GM18508 (cell line): ENCODE measurements around the gene GLP2R.

Experiments used
- ATAC-seq: cut with Tn5 transposase; IDR thresholded peaks from one replicate; pipeline ENCODE4 v1.9.1; 2021; ENCODE audit warnings: moderate number of reproducible peaks; ENCODE audit not compliant: insufficient read depth, unreplicated experiment

GLP2R gene

DNA sequence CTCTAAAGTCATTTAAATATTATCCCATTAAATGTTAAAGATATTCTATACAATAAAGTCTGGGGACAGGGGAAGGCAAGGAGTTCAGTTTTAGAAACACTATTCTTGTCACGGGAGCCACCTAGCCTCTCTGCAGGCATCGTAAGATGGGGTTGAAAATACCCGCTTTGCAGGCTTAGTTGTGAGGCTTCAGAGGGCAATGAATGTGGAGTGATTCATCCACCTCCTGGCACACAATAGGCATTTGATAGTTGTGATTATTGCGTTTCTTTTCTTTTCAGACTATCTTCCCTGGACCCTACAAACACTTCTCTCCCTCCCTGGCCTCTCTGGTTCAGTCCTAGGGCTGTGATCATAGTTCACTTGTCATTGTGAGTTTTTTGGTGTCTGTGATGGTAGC, 19.6 kb downstream of the GLP2R start:
- ATAC-seq, result no peak

DNA sequence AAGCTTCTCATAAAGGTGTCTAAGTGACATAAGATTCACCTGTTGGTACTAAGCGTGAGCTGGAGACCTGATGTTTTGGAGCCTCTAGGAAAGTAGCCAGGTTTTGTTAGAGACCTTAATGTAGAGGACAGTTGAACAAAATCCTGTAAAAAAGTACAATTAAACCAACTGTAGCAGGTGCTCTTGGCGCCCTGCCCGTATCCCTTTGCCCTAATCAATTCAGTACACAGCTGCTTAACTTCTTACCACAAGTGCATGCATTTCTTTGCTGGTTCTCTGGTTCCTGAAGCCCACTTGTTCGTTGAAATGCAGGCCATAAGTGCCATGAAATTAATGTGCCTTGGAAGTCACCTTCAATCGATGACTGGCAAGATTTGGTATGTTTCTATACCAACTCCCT, 24.4 kb downstream of the GLP2R start:
- no peak for ATAC-seq

DNA sequence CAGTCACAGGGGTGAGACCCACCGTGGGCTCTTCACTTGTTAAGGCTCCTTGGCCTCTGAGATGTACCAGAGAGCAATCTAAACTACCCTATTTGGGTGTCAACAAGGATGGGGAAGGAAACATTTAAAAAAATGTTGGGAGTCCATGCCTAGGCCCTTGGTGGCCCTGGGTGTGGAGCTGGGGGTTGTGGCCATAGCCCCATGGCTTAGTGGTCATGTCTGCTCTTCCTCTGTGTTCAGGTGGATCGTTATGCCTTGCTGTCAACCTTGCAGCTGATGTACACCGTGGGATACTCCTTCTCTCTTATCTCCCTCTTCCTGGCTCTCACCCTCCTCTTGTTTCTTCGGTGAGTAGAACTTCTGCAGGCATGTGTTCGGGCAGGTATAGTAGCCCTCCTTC, 28.5 kb downstream of the GLP2R start:
- ATAC-seq, result no peak

DNA sequence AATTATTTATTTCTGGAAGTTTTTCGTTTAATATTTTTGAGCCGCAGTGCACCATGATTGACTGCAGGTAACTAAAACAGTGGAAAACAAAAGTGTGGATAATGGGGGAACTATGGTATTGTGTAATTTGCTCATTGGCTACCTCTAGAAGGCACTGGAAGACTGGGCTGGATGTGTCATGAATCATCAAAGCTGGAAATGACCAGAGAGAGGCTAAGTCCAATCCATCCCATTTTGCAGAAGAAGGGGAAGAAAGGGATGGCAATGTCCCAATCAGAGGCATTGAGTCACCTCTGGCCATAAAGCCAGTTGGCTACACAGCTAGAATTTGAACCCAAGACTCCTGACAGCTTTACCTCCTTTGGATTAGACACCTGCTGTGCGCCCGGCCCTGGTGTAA, 29.3 kb downstream of the GLP2R start:
- no peak for ATAC-seq

DNA sequence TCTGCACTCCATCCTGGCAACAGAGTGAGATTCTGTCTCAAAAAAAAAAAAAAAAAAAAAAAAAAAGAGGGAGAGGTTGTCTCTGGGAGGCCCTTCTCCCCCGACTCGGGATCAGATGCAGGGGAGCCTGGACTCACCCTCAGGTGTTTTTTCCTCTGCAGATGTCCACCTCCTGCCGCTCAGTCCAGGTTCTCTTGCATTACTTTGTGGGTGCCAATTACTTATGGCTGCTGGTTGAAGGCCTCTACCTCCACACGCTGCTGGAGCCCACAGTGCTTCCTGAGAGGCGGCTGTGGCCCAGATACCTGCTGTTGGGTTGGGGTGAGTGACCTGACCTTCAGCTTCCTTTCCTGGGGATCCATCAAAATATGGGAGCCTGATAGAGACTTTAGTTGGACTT, 34.1 kb downstream of the GLP2R start:
- no peak for ATAC-seq

DNA sequence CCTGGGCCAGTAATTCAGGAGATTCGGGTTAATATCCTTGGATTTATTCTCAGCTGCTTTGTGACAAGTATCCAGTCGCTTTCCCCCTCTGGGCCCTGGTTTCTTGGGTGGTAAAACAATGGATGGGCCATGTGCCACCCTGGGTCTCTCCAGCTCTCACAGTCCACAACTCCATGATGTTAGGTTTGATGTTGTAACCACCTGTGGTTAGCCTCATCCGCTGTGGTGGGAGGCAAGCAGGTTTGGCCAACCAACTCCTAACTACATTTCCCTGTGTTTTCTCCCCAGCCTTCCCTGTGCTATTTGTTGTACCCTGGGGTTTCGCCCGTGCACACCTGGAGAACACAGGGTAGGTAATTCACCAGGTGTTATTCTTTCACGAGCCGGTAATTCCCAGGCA, 35.1 kb downstream of the GLP2R start:
- ATAC-seq, result no peak

DNA sequence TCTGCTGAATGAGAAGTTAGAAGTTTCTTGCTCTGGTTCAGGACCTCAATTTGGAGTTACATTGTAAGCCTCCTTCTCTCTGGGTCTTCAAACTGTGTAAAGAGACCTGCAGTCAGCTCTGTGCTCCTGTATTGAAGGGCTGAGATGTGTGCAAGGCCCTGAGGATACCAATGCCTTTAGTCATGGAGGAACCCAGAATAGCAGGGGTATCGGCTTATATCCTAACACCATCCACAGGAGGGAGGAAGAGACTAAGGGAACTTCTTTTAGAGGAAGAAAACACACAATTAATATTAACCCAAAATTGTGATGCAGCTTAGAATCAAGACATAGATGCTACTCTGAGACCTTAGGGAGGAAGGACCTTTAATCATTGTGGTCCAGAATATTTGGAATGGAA, 36.5 kb downstream of the GLP2R start:
- ATAC-seq, result no peak

- ATAC-seq, result no peak
These were observed 37.2 kb downstream of the GLP2R start for GRCh38 chr17:9862949-9863348.

- ATAC-seq, result no peak
These were observed 39.9 kb downstream of the GLP2R start for GRCh38 chr17:9865586-9865985.

DNA sequence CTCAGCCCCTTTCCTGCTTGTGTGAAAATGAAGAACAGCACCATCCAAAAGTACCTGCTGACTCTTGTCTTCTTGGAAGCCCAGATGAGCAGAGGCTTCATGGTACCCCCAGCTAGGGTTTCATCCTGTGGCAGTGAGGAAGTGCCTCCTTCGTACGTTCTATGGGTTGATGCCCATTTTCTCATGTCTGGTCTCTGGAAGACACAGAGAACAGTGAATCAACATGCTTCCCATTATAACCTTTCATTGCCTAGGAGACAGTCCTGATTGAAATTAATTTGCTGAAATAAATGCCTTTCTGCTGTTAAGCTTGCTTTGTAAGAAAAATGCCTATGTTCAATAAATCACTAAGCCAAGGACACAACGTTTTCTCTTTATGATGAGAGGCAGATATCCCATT, 42.8 kb downstream of the GLP2R start:
- ATAC-seq, result no peak

DNA sequence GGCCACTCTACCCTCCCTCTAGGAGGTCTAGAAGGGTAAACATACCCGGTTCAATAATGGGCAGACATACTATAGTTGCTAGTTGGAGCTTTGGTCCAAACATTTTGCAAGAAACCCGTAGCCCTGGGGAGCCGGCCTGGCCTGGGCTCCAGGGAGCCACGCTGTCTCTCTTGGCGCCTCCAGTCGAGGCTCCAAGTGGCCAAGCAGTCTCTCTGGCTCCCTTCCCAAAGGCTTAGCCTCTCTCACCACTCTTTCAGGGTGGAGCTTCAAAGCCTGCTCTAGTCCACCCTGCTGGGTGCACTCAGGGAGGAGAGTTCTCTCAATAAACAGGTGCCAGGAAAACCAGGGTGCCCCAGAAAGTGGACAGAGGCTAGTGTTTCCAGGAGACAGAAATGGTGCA, 47.1 kb downstream of the GLP2R start:
- no peak for ATAC-seq

- no peak for ATAC-seq
These were observed 49.0 kb downstream of the GLP2R start for GRCh38 chr17:9874722-9875121.

DNA sequence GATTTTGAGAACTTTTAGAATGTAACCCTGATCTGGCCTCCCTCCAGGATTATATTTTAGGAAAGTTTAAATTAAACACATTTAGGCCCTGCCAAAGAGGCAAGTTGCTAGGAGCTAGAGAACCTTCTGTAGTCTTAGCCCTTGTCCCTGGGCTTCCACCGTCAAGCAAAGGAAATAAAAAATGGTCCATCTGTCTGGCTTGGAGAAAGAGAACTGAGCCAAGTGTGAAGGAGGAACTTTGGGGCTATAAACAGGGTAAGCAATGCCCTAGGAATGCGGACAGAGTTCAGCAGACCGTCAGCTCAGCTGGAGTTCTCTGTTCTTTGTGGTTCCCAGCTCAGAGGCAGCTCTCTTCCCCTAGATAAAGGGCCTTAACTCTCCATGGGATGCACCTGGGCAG, 49.7 kb downstream of the GLP2R start:
- ATAC-seq, result no peak

- no peak for ATAC-seq
These were observed 52.6 kb downstream of the GLP2R start for GRCh38 chr17:9878356-9878755.

DNA sequence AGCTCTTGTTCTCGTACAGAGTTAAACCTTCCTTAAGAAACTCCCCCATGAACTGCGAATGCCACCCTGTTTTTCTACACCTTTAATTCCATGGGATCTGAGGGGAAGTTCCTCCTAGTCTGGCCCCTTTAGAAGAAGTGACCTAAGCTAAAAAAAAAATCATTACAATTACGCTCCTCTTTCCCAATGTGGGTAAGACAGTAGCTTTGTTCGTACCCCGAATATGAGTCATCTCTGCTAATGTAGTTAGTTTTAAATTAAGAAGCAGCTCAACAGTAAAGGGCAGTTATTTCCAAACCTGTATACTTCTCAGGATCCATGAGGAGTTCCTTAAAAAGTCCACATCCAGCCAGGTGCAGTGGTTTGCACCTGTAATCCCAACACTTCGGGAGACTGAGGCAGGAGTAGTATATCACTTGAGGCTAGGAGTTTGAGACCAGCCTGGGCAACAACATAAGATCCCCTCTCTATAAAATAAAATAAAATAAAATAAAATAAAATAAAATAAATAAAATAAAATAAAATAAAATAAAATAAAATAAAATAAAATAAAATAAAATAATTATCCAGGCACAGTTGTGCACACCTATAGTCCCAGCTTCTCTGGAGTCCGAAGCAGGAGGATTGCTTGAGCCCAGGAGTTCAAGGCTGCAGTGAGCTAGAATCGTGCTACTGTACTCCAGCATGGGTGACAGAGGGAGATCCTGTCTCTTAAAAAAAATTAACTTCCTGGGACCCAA, 53.2 kb downstream of the GLP2R start:
- no peak for ATAC-seq

DNA sequence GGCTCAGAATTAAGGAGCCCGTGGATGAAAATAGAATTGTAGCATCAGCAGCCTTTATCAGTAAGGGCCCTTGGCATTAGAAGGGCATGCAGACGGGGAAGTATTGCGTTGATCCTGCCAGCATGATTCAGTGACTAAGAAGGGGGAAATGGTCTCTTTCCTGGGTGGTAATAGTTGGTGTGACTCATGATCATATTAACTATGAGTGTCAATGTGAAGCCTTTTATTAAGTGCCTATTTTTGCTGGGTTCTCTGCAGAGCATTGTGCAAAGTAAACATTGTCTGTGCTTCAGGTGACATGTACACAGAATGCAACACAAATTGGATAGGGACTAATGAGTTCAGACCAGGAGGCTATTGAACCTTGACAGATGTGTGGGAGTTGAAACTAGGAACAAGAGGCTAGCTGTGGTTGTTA, 54.9 kb downstream of the GLP2R start:
- ATAC-seq, result no peak

DNA sequence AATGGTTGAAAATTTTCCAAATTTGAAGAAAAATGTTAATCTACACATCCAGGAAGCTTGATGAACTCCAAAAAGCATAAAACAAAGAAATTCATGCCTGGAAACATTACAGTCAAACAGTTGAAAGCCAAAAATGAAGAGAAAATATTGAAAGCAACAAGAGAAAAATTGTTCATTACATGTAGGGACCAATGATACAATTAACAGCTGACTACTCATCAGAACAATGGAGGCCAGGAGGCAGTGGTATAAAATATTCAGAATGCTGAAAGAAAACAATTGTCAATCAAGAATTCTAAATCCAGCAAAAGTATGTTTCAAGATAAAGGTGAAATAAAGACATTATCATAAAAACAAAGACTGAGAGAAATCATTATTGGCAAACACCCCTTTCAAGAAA, 57.7 kb downstream of the GLP2R start:
- ATAC-seq, result no peak

DNA sequence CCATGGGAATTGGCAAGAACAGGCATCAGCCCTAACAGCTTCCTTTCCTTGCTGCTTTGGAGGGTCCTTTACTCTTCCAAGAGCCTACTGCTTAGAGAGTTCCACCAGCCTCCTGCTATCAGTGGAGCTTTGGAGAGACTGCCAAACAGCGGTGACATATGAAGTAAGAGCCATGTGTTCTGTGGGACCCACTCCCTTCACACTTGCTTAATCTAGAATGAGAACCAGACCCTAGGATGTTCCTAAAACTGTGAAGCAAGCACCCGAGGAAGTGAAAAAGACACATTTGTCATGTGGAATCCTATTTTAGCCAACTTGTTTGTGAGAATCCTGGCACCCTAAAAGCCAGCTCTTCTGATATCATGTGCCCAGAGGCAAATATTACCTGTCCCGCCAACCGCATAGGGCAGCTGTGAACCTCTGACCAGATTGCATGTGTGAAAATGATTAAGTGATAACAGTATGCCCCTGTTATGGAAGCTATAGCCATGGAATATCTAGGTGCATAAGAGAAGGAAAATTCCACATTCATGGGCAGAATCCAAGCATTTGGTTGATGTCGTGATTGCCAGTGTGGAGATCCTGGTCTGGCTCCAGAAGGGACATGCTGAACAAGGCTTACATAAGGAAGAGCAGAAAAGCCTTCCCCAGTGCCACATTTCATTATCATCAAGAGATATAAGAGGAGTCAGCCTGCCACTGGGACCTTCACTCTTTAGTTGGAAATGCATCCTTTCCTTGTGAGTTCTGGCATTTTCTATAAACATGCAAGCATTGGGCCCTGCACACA, 60.6 kb downstream of the GLP2R start:
- no peak for ATAC-seq

DNA sequence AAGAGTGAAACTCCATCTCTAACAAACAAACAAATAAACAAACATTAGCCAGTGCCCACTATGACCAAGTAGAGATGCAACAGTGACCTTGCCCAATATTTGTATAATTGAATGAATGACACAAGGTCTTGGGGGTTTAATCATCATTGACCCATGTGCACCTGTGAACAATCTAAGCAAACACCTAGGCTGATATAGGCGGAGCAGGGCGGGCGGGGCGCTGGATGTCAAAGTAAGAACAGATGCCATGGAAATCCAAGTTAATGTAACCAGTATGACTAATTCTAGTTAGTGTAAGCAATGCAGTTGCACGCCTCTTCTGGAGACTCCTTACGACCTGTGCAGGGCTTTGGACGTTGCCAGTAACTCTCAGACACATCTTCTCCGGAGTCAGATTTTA, 61.8 kb downstream of the GLP2R start:
- ATAC-seq, result no peak

DNA sequence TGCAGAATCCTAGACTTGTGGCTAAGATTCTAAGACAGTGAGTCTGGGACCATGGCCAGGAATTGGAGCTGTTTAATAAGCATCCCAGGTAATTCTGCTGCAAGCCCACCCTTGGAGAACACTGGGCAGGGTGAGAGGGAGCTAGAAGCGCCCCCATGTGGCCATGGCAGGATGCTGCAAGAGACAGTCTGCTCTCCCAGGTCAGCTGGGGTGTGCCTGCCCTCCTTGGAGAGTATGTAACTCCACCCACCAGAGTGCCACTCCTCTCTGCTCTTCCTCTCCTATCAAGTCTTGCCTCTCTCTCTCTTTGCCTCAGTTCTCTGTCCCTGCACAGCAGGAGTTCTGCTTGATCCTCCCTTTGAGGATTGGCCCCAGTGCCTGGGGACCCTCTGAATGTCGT, 64.4 kb downstream of the GLP2R start:
- ATAC-seq, result no peak

DNA sequence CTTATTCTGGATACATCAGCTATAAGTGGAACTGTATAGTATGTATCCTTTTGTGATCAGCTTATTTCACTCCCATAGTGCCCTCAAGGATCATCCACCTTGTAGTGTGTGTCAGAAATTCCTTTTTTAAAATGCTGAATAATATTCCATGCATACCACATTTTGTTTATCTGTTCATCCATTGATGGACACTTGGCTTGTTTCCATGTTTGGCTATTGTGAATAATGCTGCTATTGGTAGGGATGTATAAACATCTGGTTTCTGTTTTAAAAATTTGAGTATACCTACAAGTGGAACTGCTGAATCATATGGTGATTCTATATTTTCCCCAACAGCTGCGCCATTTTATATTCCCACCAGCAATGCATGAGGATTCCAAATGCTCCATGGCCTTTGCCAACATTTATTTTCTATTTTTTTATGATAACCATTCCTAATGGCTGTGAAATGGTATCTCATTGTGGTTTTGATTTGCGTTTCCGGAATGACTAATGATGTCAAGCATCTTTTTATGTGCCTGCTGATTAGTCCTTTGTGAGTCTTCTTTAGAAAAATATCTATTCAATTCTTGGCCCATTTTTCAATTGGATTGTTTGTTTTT, 67.8 kb downstream of the GLP2R start:
- ATAC-seq, result no peak

GRCh38 chr17:9894231-9894630, 68.5 kb downstream of the GLP2R start:
- no peak for ATAC-seq
